HG03442 (cell line): ENCODE data around the gene INO80C.
A peak's percentile ranks its signal among the peaks of the same experiment; 100 is the strongest.
"Not testable (repeated sequence)": the region's sequence is repeated elsewhere in the genome, so short reads cannot be mapped to it uniquely, and the experiment has no call there.

ENCODE experiments used
- ATAC-seq: cut with Tn5 transposase; IDR thresholded peaks from one replicate; pipeline ENCODE4 v1.9.1; 2021; ENCODE audit warnings: mild to moderate bottlenecking, moderate library complexity; ENCODE audit not compliant: unreplicated experiment

The INO80C gene

DNA sequence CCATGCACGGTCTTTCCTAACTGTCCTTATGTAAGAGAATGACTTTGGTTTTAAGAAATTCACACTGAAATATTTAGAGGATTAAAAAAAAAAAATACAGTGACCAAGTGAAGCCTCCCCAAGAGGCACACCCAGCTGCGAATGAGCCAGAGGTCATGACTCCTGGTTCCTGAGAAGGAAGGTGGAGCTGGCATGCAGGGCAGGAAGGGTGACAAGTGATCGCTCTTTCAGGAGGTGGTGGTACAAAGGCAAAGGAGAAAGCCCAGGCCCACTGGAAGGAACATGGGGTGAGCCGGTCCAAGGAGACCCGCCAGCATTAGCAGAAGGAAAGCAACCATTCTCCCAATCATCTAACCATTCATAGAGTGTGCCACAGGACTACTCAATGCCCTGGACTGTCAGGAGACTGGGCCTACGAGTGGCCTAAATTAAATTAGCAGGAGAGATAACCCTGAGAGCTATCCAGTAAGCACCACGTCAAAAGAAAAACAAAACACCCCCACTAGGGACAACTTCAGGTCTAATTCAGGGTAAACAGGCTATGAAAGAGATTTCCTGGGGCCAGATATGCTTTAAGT lies 7.8 kb downstream of the INO80C start:
- ATAC-seq = no peak

DNA sequence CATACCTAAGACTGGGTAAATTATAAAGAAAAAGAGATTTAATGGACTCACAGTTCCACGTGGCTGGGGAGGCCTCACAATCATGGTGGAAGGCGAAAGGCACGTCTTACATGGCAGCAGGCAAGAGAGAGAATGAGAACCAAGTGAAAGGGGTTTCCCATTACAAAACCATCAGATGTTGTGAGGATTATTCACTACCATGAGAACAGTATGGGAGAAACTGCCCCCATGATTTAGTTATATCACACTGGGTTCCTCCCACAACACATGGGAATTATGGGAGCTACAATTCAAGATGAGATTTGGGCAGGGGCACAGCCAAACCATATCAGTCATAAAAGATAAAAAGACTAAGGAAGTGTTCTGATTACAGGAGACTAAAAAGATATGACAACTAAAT lies 8.5 kb downstream of the INO80C start:
- ATAC-seq = not testable (repeated sequence)

DNA sequence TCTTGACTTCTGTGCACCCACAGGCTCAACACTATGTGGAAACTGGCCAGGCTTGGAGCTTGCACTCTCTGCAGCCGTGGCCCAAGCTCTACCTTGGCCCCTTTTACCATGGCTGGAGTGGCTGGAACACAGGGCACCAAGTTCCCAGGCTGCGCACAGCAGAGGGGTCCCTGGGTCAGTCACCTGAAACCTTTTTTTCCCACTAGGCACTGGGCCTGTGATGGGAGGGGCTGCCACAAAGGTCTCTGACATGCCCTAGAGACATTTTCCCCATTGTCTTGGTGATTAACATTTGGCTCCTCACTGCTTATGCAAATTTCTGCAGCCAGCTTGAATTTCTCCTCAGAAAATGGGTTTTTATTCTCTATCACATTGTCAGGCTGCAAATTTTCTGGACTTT lies 9.4 kb downstream of the INO80C start:
- ATAC-seq = not testable (repeated sequence)

DNA sequence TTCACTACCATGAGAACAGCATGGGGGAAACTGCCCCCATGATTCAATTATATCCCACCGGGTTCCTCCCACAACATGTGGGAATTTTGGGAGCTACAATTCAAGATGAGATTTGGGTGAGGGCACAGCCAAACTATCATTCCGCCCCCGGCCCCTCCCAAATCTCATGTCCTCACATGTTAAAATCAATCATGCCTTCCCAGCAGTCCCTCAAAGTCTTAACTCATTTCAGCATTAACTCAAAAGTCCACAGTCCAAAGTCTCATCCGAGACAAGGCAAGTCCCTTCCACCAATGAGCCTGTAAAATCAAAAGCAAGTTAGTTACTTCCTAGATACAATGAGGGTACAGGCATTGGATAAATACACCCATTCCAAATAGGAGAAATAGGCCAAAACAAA lies 10.2 kb downstream of the INO80C start:
- not testable (repeated sequence) for ATAC-seq

DNA sequence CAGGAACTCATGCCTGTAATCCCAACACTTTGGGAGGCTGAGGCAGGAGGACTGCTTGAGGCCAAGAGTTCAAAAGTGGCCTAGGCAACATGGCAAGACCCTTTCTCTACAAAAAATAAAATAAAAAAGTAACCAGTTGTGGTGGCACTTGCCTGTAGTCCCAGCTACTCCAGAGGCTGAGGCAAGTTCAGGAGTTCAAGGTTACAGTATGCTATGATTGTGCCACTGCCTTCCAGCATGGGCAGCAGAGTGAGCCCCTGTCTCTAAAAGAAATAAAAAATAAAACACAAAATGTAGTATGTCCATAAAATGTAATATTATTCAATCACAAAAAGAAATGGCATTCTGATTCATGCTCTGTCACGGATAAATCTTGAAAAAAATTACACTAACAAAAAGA lies 11.9 kb downstream of the INO80C start:
- ATAC-seq = no peak

DNA sequence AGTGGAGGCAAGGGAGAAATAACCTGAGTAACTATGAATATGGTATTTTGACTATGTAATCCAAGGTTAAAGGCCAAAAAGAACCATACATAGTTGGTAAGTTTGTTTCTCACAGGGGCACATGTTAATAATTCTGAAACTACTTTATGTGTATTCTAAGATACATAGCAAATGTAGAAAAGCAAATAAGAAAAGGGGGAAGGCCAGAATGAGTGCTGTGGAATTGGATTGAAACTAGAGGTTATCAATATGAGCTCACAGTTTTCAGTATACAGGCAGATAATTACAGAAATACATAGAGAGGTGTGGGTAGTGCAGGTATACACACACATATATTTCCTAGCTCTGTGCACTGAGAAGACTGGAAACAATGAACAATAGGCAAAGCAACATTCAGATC lies 13.7 kb downstream of the INO80C start:
- ATAC-seq = peak; percentile 60

DNA sequence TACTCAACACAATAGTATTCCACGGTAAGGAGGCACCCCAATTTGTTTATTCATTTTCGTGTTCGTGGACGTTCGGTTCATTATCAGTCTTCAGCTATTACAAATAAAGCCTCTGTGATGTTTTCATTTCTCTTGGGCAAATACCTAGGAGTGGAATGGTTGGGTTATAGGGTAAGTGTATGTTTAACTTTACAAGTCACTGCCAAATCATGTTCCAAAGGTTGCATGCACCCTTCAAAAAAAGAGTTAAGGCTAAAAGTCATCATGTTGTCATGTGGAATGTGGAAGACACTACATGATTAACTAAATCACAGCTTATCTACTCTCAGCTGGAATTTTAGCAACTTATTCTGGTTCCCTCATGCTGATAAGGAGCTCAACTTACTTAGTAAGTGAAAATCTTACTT lies 15.8 kb downstream of the INO80C start:
- no peak for ATAC-seq

DNA sequence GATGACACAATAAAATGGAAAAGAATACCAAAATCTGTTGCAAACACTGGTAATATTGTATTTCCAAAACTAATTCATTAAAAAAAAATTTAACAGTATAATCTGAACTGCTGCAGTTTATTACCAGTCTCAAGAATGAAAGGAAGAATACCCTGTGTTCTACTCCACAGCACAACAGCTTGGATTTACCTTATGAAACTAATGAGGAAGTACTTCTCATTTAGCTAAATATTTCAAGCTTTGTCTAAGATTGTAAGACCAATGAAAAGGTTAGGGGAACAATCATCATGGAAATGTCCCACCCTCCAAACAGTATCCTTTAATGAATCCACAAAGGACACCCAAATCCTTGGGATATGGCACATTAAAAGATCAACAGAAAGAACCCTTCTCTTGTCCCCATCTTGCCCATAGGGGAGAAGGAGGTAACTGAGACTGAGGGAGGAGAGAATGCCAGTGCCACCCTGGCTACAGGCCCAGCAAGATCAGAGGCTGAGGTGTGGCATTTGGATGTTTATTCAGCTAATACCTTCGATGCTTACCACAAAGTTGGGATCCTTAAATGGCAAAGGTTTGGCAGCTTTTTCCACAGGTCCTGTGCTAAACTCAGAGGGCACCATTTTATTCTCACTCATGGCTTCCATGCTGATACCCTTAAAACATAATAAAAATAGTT lies 17.7 kb downstream of the INO80C start:
- no peak for ATAC-seq

DNA sequence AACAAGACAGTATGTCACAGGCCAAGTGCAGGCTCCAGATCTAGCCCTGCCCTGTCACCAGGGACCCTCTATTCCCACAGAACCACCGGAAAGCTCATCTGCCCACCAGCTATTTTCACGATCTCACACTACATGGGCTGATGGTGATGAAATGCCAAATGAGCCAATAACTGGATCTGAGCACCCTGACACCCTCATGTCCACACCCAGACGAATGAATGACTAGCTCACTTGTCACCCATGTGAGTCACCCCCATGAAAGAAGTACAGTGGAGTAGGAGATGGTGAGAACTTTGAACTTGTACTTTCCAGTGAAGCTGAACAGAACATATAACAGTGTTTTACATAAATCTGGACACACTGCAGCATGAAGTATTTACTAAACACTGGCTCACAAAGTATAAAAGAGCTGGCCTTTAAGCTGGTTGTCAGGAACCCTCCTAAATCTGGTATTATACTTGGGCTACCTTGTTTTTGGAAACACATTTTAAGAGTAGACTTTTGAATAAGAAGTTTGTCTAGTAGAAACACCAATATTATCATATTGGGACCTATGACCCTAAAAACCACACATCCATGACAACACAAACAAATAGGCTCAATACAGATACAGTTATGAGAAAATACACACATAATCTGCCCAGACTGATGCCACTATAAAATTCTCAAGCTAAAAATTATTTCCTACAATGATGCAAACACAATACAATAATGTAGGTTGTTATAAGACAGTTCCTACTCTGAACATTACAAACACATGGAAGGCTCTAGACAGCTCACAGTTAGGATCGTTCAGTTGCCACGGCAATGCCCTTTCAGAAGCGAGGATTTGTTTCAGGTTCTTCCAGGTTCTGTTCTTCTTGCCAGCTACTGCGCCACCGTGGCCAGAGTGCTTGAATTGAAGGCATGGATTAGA lies 19.0 kb downstream of the INO80C start:
- ATAC-seq = peak; percentile 75

DNA sequence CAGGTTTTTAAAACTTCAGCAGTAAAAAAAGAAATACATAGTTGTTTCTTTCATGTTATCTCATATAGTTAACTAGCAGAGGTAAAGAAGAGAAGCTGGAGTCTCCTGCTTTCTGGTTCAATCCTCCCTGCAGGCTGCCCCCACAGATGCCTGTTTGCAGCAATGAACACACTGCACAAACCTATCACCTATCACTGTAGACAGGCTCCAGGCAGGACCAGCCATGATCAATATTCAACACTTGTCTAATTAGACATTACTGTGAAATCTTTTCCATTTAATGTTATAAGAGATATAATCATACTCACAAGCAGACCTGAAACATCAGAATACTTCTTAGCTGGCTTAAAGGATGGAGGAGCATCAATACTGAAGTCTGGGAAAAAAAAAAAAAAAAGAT lies 19.8 kb downstream of the INO80C start:
- ATAC-seq = no peak

DNA sequence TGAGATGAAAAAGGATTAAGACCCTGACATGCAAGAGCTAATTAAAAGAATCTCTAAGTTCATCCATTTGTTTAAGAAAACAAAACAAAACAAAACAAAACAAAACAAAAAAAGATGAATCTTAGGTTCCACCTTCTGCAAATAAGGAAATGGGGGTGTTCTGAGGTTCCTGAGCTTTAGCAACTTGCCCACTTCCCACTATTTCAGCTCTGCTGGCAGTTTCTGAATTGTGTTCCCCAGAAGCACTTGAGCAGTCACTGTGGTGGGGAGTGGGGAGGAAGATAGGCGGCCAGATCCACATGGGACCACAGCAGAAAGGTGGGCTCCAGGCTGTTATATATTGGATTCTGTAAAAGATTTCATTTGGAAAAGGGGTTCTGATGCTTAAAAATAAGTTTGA lies 20.3 kb downstream of the INO80C start:
- ATAC-seq = no peak

DNA sequence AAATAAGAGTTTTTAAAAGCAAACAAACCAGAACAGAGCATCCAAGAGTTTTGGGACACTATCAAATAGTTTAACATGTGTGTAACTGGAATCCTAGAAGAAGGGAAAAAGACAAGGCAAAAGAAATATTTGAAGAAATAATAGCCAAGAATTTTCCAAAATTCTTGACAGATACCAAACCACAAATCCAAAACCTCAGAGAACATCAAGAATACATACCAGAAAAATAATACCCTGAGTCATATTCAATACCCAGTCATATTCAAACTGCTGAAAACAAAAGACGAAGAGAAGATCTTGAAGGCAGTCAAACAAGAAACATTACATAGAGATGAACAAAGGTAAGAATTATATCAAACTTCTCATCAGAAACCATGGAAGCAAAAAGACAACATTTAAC lies 22.9 kb downstream of the INO80C start:
- no peak for ATAC-seq

DNA sequence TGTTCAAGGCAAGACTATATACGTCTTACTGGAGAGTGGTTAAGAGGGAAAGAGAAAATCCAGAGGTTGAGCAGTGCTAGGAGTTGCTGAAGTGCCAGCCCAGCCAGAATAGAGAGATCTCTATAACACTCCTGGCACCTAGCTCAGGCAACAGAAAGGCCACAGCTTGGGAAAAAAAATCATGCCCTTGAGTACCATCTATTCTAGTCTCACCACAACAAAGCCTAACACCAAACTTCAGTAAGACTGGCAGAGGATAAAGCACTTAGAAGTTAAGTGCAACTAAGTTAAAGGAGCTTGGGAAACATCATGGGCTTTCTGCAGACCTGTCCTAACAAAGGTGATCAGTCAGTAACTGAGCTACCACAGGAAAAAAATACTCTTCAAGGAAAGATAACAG lies 24.2 kb downstream of the INO80C start:
- ATAC-seq = no peak

DNA sequence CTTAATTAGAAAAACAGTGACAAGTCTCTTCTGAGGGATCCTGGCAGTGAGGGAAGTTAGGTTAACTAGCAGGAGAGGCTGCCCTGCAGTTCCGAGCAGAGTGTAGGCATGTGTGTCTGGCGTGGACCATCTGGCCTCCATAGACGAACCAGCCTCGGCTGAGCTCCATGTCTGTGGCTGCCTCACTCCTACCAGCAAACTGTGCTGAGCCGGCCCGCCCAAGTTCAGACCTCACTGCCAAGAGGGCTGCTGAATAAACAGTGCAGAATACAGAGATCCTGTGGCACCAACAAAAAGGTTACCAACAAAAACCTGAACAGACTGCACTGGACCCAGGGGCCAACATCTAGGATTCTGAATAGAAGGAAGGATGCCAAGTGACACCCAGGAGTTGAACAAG lies 27.3 kb downstream of the INO80C start:
- ATAC-seq = no peak

DNA sequence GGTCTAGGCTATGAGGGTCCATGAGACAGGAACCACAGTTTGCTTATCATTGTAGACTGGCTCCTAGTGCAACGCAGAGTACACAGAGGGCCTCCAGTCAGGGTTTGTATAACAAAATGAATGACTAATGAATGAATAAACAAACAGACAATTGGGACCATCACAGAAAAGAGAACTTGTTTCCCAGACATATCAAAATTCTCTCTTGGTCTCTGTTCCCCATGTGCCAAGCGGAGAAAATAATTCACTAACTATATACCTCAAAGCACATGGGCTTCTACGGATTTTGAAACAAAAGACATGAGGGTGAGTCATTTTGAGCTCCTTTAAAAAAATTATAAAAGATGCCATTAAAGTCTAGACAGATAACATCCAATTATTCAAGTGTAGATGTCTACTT lies 28.0 kb downstream of the INO80C start:
- no peak for ATAC-seq

DNA sequence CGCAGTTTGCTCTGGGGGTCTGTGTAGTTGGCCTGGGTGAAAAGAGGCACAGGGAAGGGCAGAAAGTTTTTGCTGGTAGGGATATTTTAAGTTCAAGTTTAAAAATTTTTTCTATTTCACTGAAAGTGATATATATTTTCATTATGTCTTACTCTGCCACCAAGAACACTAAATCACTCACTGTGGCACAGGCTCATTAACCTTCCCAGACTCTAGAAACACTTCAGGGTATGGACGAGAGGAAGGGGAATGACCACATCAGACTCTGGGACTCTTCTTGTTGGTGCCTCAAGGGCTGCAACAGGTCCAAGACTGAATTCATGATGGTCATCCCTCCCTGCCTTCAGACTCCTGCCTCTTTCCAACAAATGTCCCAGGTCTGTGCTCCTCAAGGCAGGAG lies 29.0 kb downstream of the INO80C start:
- ATAC-seq = no peak

DNA sequence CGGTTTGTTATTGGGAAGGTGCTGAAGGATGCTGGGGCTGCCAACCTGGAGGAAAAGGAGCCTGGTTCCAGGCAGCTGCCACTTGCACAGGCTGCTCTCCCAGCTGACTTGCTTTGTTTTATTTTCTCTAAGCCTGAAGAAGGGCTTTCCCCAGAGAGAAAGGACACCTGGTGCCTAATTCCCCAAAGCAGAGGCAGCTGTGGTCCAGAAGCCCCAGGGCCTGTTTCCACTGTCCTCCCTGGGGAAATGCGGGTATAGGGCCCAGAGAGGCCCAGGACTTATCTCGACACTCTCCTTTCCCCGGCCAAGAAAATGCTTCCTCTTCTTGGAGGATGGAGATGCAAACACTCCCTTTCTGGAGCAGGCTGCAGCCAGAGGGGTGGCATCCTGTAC lies 30.1 kb downstream of the INO80C start:
- ATAC-seq = peak; percentile 72

DNA sequence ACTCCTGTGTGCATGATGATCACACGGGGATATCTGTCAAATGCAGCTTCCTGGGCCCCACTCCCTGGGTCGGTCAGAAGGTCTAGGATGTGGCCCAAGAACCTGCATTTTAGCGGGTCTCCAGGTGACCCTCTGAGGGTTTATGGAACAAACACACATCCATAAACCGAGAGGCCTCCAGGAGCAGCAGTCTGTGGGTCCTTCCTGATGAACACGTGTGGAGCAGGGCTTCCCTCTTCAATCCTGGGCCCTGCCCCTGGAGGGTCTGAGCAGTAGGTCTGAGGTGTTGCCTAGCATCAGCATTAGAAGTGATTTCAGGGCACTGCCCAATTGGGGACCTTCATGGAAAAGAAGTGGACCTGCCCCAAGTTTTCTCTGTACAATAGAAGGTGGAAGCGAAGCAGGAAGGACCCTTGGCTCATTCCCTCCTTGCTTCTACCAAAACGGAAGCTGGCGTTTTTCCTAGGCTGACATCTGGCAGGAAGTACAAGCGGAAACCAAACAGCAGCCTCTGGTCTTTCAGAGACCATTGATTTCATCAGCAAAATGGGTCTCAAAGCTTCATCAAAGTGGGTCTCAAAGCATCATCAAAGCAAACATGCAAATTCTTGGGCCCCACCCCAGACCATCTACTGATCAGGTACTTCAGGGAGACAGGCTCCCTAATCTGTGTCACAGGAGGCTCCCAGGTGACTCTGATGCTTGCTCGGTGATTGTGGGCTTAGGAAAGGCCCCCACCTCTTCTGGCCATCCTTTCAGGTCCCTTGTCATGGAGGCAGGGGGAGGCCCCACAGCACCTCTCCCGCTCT lies 30.7 kb downstream of the INO80C start:
- peak; percentile 7 for ATAC-seq

DNA sequence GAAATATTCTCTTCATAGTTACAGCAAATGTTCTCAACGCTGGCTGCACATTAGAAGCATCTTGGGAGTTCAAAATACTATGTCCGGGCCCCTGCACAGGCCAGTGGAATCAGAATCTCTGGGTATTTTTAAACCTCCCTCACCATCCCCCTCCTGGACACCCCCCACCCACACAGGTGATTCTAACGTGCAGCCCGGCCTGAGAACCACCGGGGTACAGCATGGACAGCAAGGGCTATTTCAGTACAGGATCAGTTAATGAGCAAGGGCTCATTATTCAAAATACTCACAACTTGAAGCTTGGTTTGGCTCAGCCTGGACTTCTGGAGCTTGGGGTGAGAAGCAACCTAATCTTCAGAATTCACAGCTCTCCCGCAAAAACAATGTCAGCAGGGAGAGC lies 31.4 kb downstream of the INO80C start:
- peak; percentile 51 for ATAC-seq

DNA sequence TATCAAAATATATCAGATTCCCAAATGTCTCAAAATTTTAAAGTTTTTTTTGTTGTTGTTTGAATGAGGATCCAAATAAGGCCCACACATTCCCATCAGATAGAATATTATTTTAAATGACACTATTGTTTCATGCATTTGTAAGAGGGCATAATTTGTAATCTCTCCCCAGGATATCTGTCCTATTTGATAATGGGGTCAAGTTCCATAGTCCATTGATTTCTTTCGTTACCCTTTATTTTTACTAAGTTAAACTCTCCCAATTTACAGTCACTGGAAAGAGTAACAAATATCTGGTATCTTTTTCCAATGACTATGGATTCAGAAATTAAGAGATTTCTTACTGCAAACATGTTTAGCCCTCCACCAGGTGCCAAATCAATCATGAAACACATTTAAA lies 32.4 kb downstream of the INO80C start:
- ATAC-seq = no peak

DNA sequence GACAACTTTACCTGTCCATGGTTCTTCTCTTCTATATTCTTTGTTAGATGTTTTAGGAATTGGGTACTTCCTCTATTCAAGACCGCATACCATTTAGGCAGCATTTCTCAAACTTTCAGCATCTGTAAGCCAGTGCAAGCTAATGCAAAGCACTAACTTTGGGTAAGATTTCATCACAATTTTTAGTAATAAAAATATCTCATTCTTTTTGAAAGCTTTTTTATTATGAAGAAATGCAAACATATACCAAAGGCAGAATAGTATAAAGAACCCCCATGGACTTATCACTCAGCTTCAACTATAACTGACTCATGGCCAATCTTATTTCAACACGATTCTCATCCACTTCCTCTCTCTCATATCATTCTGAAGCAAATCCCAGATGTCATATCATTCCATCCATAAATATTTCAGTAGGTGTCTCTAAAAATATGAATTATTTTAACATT lies 32.9 kb downstream of the INO80C start:
- ATAC-seq = no peak
